Right renal pelvis (tissue), 4 donors: Measurements from ENCODE around the gene IFT81. TPM values are rescaled to one million over a fixed set of nuclear protein-coding genes. Genes with fewer than 3 reads are reported as not detected.
A peak's percentile ranks its signal among the peaks of the same experiment; 100 is the strongest.
"Not testable (repeated sequence)": the region's sequence is repeated elsewhere in the genome, so short reads cannot be mapped to it uniquely, and the experiment has no call there.

Experiments used
- DNase-seq, 4 donors: peaks; one replicate each; pipeline ENCODE4 v3.0.0-alpha.2; 2013; ENCODE audit warnings: low read depth in 4 of 4, low spot score in 3 of 4, missing footprints in 1 of 4
- polyA plus RNA-seq, 4 donors: library from polyadenylated mRNA; unstranded; fragments of 120-200 nt; gene quantifications; one replicate each; pipeline ENCODE4 v1.2.1, GENCODE V29; 2013; ENCODE audit not compliant: insufficient read length in 4 of 4

The IFT81 gene
- polyA plus RNA-seq, 4 donors: 44.0 to 54.8 (median 52.7) TPM

DNA sequence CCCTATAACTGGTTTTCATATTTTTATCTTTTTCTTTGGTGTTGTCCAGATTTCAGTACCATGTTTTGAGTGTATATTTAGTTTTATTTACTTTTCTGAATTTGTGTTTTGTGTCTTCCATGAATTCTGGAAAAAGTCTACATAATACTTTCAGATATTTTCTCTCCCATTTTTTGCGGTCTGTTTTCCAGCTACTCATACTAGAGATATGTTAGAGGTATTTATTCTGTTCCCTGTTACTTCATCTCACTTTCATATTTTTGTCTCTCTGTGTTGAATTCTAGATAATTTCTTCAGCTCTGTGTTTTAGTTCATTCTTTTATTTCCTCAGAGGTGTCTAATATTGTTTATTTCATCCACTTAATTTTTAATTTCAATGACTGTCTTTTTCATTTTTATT lies 74.2 kb downstream of the IFT81 start:
- DNase-seq: no peak

DNA sequence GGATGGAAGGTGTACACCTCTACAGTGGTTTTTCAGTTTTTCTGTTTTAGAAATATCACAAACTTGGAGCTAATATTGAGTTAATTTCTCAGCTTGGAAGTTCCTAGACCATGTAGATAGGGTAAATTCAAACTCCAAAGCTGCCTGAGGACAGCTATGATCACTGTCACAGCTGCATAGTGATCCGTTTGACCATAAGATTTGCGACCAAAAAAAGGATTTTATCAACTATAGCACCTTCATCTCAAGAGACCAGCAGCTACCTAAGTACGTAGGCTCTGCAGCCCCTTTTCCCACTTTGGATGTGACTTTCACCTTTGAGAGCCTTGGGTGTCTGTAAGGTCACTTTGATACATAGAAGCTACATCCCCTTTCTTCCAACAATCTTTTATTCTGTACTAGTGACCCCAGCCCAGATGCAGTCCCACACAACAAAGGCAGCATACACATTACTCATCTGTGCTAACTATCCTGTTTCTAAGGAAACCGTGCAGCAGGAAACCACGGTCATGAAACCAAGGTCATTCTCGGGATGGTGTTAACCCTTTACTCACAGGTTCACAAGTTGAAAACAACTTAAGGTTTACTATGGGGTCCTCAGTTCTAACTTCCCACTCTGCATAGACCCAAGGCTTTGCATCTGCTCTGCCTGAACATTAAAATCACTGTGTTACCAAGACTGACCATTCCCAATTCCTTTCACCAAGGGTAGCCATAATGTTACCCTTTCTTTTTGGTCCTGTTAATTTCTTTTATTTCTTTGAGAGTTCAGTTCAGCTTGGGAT lies 75.4 kb downstream of the IFT81 start:
- DNase-seq: peak in 3 of 4 donors; percentile 41 to 50 (median 46)

DNA sequence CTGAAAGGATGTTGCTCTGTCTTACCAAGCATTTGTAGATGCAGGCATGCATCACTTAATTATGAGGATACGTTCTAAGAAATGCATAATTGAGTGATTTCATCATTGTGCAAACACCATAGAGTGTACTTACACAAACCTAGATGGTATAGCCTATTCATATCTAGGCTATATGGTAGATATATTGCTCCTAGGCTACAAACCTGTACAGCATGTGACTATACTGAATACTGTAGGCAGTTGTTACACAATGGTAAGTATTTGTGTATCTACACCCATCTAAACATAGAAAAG lies 75.9 kb downstream of the IFT81 start:
- DNase-seq: no peak

DNA sequence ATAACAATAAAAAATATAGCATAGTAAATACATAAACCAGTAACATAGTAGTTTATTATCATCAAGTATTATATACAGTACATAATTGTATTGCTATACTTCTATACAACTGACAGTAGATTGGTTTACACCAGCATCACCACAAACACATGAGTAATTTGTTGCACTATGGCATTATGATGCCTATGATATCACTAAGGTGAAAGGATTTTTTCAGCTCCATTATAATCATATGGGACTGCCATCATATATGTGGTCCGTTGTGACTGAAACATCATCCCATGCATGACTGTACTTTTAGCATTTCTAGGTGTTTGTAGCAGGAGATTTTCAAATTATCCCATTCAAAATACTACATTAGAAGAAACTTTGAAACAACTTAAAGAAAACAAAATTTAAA lies 77.8 kb downstream of the IFT81 start:
- no peak for DNase-seq

DNA sequence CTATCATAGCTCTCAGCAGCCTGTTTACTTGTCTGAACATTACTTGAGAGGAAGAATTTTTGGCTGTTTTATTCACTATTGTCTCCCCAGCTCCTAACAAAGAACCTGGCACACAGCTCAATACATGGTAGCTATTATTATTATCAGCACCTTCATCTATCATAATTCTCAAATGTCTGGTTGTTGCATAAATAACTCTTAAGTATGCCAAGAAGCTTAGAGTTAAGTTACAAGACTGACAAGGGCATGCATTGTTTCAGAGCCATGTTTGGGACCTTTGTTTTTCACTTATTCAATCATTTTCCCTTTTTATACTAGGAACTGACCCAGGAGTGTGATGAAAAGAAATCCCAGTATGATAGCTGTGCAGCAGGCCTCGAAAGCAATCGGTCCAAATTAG lies 79.4 kb downstream of the IFT81 start:
- DNase-seq: no peak

DNA sequence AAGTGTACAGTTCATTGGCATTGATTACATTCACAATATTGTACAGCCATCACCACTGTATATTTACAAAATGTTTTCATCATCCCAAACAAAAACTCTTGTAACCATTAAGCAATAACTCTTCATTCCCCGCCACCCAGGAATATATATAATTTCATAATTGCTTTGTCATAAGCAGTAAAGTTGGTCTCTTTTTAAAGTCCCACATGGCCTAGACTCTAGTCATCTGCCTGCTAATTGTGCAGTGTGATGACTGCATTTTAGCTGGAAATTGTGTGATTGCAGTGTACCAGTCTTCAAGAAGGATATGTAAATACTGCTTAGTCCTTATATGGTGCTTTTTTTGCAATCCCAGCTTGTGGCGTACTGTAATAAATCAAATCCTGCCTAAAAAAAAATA lies 81.8 kb downstream of the IFT81 start:
- DNase-seq: no peak

DNA sequence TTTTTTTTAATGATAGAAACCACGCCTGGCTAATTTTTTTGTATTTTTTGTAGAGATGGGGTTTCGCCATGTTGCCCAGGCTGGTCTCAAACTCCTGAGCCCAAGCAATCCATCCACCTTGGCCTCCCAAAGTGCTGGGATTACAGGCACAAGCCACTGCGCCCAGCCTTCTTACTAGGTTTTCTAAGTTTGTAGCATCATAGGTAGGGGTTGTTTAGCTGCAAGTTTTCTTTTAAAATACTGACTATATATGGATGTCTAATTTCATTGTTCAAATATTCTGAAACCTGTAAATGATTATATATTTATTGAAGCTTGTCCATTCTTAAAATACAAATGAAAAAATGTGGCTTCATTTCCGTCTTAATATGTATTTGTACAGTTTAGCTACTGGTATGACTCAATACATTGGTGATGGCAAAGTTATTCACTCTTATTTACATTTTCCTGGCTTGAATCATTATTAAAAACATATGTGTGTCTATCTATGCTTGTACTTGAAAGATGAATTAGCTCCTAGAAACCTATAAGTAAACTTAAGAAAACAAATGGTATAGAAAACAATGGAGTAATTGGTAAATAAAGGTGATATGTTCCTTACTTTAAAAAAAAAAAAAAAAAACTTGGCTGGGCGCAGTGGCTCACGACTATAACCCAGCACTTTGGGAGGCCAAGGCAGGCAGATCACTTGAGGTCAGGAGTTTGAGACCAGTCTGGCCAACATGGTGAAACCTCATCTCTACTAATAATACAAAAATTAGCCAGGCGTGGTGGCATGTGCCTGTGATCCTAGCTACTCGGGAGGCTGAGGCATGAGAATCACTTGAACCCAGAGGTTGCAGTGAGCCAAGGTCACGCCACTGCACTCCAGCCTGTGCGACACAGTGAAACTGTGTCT lies 87.7 kb downstream of the IFT81 start:
- DNase-seq: not testable (repeated sequence)

DNA sequence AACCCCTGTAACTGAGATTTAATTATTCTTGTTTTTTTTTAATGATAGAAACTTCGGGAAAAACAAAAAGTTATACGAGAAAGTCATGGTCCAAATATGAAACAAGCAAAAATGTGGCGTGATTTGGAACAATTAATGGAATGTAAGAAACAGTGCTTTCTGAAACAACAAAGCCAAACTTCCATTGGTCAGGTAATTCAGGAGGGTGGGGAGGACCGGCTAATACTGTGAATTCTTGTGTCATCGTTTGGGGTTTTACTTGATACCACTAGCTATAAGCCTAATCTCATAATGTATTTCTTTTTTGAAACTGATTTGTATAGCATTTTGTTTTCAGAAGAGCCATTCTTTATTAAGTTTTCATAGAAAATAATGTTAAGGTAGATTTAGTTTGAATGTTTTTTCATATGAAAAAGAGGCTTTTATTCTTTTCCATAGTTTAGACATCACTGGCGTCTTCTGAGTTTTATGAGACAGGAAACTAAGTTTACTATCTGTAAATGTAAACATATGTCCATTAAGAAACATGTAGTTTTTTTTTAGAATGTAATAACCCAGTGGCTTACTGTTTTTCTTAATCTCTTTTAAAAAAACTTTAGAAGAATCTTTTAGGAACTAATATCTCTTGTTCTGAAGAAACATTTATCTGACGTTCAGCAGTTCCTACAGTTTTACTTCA lies 94.0 kb downstream of the IFT81 start:
- no peak for DNase-seq

DNA sequence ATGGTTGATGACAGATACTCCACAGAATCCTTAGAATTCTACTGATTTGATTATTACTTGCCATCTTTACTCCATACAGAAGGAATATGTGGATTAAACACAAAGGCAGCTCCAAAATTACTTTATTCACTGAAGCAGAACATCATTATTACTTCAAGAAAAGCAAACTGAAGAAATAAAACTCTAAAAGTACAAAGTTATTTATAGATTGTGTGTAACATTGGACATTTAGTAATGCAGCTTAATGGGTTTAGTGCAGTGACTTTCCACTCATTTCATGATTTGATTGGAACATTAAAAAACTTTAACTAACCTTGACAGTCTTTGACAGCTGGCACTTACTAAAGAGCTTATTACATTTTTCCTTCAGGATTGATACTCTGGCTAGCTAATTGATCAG lies 97.9 kb downstream of the IFT81 start:
- DNase-seq: no peak

DNA sequence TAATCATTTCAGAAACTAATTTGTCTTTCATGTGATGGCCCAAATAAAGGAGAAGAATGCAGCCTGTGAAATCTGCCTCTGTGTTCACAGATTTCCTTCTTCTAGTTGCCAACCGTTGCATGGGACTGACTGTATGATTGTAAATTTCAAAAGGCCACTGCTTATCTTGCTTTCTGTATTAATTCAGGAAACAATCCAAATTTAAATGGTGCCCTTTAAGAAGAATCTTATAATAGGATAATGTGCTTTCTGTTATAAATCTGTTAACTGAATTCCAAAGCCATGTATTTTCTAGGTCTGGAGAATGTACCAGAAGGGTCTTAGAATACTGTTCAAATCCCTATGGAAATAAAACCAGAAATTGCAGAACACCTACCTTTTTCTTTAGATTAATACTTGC lies 98.3 kb downstream of the IFT81 start:
- no peak for DNase-seq

DNA sequence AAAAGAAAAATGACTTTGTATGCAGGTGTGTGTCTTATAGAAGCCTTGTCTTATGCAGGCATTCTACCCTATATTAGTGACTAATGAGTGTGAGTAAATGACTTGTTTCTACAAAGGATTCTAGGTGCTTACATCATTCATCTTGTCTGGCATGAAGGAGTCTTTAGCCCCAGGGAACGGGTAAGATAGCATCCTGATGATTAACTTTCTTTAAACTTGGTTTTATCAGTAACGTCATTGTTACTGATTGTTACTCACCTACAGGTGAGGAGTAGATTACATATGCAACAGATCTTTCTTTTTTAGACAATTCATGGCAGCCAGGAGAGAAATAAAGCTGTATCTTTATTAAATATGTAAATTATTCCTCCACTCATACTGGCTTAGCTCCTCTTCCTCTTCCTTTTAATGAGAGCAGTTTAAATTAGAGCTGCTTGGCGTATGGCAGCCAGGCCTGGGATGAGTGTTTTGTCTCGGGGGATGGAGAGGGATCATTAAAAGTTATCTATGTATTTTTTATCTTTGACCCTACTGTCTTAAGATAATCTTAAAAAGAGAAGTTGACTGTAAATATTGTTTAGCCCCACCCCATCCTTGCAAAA lies 99.7 kb downstream of the IFT81 start:
- DNase-seq: no peak

DNA sequence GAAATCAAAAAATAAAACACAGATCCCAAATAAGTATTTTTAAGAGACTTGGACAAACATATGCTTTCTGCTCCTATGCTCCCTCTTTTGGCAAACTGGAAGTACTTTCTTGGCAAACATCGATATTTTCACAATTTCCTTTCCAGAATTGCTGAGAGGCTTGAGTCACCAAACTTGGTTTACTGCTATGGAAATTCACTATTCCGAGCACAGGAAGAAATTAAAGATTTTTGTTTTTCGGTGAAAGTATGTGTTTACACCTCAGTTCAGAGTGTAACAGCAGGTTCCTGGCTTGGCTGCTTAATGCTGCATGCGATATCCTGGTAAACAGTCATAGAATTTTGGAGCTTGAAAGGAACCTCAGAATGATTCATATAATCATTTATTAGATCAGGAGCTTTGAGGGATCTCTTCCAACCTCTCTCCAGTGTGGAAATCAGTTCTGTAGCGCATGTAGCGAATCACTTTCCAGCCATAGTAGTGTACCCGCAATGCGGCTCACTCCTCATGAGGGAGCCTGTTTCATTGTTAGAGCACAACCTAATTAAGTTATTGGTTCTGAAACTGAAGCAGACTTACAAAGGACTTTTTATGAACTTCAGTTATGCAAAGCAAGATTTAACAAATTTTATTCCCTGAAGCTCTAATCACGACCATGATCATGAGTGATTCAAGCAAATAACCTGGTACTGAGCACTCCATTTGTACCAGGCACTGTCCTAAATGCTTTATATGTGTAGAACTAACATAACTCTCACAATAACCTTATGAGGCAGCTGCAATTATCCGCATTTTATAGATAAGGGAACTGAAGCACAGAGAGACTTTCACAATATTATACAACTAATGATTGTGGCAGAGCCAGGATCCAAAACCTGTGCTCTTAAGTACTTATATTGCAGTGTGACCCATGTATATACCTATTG lies 100.5 kb downstream of the IFT81 start:
- DNase-seq: no peak

DNA sequence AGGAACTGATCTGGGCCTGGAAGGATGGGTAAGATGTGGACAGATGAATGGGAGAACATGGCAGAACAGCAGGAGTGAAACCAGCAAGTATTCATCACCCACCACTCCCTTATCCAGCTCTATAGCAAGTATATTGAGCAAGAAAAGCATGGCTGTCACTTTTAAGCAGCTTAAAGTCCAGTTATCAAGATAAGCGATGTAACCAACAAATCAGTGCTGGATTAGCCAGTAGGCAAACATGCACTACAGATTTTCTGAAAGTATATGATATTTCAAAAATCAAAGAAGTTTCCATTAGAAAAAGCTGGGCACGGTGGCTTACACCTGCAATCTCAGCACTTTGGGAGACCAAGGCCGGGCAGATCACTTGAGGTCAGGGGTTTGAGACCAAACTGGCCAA lies 103.0 kb downstream of the IFT81 start:
- no peak for DNase-seq

DNA sequence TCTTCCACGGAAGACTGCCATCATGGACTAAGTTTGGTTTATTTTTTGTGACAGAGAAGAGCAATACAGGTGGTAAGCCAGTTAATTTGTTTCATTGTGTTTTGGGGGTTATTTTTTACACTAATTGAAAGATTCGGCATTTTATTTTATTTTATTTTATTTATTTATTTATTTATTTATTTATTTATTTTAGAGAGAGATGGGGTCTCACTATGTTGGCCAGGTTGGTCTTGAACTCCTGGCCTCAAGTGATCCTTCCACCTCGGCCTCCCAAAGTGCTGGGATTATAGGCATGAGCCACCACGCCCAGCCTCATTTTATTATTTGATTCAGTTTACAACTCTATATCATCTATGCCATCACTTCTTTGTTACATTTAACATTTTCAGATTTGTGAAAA lies 104.2 kb downstream of the IFT81 start:
- DNase-seq: not testable (repeated sequence)

DNA sequence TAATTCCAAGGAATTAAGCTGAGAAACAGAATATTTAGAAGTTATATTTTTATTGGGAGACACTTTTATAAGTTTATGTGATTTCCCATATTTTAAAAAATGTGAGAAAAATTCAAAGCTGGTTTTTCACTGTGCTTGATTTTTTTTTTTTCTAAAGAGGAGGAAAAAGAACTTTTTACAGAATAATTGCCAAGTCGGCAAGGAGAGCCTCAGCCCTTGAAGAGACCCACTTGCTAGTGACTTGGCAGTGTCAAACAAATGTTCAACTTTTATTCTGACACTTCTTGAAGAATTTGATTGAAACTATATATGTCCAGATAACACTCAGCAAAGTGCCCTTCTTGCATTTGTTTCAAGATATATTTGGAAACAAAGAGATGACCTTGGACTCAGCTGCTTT lies 104.6 kb downstream of the IFT81 start:
- no peak for DNase-seq

DNA sequence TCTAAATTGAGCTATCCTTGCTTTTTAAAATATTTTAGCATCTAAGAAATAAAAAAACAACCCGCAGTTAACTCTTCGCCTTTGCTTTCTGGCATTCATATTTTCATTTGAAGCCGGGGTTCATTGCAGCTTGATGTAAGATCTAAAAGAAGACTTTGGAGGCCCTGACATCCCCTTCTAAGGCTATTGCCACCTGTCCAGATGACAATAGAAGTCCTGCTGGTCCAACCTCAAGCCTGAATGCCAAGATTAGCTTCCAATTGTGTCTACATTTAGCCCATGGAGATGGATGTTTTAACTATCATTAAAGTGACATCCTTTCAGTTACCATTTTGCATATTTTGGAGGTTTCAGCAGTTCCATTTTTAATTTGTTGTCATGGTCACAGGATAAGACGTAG lies 105.3 kb downstream of the IFT81 start:
- DNase-seq: no peak

DNA sequence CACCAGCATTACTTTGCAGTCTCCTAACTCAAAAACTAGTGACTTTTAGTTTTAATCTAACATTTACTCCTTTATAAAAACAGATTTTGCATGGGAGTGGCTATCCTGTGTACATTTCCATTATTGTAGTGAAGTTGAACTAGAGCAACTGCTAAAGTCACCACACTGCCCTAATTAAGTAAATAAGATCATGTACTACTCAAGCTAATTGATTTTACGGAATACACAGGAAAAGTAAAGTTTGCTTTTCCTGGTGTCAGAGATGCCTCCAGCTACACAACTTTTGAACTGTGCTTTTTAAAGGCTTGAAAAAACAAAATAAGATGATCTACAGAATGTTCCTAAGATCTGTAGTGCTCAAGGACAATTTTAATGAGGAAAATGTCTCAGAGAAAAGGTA lies 106.5 kb downstream of the IFT81 start:
- DNase-seq: no peak

DNA sequence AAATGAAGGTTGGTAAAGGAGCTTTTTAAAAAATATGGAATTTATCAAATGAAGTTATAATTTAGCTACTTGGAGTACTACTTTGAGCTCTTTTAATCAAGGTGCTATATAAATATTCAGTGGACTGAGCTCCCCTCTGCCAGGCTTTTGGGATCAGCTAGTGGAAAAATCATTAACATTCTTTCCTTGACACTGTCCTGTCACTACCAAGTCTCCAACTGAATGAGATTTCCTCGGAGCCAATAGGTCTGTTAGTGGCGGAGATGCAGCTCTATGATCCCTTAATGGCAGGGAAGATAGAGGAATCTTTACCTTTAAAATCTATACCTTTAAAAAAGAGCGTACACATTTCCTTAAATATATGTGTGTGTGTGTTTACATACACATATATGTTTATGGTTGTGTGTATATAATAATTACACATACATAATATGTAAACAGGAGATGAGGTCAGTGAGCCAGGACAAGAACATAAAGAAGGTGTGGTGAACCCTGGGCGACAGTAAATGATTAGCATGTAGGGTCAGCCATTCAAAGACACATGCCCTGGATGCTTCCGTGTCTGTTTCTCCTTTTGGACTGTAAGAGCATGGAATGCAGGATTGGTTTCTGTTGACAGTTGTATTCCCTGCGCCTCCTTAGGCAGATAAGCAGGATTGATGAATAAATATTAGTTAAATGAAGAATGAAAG lies 109.2 kb downstream of the IFT81 start:
- DNase-seq: no peak

DNA sequence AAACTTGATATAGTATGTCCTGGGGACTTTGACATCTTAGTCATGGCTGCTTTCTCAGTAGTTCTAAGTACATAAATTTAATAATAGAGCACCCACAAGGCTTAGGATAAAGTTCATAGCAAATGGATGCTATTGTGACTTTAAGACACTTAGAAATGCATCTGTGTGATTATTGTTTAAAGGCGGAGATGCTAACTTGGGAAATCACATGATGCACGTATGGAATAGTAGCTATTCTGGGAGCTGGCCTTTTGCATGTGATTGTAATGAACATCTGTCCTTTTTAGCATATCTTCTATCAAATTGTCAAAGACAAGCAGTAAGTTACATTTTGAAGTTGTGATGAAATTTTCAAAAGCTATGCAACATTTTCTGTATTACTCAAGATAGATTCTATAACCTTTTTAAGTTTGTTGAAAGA lies 110.2 kb downstream of the IFT81 start:
- DNase-seq: no peak
